Lung (tissue), 12 donors: ENCODE data around the gene OR8B8. TPM values are rescaled to one million over a fixed set of nuclear protein-coding genes. Genes with fewer than 3 reads are reported as not detected.

ENCODE experiments used
- ATAC-seq: fragments of 200-7000 bp; cut with Tn5 transposase; one replicate; pipeline ENCODE4 v1.9.1; 2020; ENCODE audit warnings: moderate number of reproducible peaks; ENCODE audit not compliant: insufficient read depth, low FRiP score
- DNase-seq, 3 donors: peaks; one replicate each; pipeline ENCODE4 v3.0.0-alpha.2; 2013 to 2017
- H3K27ac ChIP-seq, 2 donors: one replicate each; pipeline ENCODE4 v1.5.1; 2013; ENCODE audit warnings: mild to moderate bottlenecking in 2 of 2, moderate library complexity in 2 of 2, control low read depth in 1 of 2, inconsistent platforms in 1 of 2, low read depth in 1 of 2, low read length in 1 of 2
- H3K27me3 ChIP-seq, 3 donors: one replicate each; pipeline ENCODE4 v1.5.1; 2013; ENCODE audit warnings: low read length in 2 of 3; ENCODE audit not compliant: control insufficient read depth in 3 of 3, insufficient read depth in 3 of 3
- H3K36me3 ChIP-seq, 4 donors: one replicate each; pipeline ENCODE4 v1.5.1; 2013; ENCODE audit warnings: low read length in 4 of 4, mild to moderate bottlenecking in 1 of 4, moderate library complexity in 1 of 4; ENCODE audit not compliant: control insufficient read depth in 4 of 4, insufficient read depth in 4 of 4
- H3K4me1 ChIP-seq, 5 donors: one replicate each; pipeline ENCODE4 v1.5.1; 2013; ENCODE audit warnings: low read length in 5 of 5, mild to moderate bottlenecking in 2 of 5, moderate library complexity in 1 of 5; ENCODE audit not compliant: control insufficient read depth in 5 of 5, insufficient read depth in 5 of 5
- H3K4me3 ChIP-seq: one replicate; pipeline ENCODE4 v1.5.1; 2013; ENCODE audit warnings: mild to moderate bottlenecking, control low read depth, moderate library complexity
- H3K9ac ChIP-seq, 2 donors: one replicate each; pipeline ENCODE4 v1.5.1; 2013; ENCODE audit warnings: low read length in 2 of 2, control low read depth in 1 of 2; ENCODE audit not compliant: insufficient read depth in 1 of 2
- H3K9me3 ChIP-seq, 4 donors: one replicate each; pipeline ENCODE4 v1.5.1; 2013; ENCODE audit warnings: low read length in 3 of 4, mild to moderate bottlenecking in 1 of 4, moderate library complexity in 1 of 4; ENCODE audit not compliant: control insufficient read depth in 4 of 4, insufficient read depth in 3 of 4
- WGBS, 2 donors: extraction: QIAGEN DNeasy Blood & Tissue Kit; methylation state at CpG; one replicate each; pipeline ENCODE4 v1.1.7; 2013; 5-methylcytosine and 5-hydroxymethylcytosine counted together
- polyA plus RNA-seq, 2 donors: library from polyadenylated mRNA; stranded (reverse); fragments of 200-250 nt; gene quantifications; one replicate each; pipeline ENCODE4 v1.2.1, GENCODE V29; 2013
- total RNA-seq, 2 donors: library from RNA; depleted of rRNA in 1 of 2; stranded (reverse); fragments of >200 nt in 1 of 2; gene quantifications; one replicate each; pipeline ENCODE4 v1.2.1, GENCODE V29; 2014 to 2021
- TF ChIP-seq, protein P1 (sequence below): IDR thresholded peaks from 2 replicates; pipeline ENCODE4 v1.5.1; 2012; ENCODE audit warnings: mild to moderate bottlenecking; ENCODE audit errors: control extremely low read depth, extremely low read depth
- donor health status: control.
- donor health status: control.
- donor health status: Bipolar disorder and iron deficiency.
- donor health status: healthy.
- donor health status: DM: yes; HTN: yes; CAD: no.

Gene OR8B8
- total and polyA plus RNA-seq, 4 donors, result not detected

GRCh38 chr11:124475265-124475664, 29.8 kb upstream of the OR8B8 start:
- TF ChIP-seq, protein P1, sequence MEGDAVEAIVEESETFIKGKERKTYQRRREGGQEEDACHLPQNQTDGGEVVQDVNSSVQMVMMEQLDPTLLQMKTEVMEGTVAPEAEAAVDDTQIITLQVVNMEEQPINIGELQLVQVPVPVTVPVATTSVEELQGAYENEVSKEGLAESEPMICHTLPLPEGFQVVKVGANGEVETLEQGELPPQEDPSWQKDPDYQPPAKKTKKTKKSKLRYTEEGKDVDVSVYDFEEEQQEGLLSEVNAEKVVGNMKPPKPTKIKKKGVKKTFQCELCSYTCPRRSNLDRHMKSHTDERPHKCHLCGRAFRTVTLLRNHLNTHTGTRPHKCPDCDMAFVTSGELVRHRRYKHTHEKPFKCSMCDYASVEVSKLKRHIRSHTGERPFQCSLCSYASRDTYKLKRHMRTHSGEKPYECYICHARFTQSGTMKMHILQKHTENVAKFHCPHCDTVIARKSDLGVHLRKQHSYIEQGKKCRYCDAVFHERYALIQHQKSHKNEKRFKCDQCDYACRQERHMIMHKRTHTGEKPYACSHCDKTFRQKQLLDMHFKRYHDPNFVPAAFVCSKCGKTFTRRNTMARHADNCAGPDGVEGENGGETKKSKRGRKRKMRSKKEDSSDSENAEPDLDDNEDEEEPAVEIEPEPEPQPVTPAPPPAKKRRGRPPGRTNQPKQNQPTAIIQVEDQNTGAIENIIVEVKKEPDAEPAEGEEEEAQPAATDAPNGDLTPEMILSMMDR, result no peak

DNA sequence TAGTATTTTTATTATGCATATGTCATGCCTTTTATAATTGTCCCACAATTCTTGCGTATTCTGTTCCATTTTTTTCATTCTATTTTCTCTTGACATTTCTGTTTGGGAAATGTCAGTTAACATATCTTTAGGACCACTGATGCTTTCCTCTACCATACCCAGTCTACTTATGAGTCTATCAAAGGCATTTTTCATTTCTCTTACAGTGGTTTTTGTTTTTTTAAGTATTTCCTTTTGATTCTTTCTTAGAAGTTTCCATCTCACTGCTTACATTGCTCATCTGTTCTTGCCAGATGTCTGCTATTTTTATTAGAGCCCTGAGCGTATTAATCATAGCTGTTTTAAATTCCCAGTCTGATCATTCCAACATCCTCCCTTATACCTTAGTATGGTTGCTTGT, 29.3 kb upstream of the OR8B8 start:
- no peak for DNase-seq
- 92% methylated on average over 2 of the region's 2 CpGs for WGBS, 2 donors
- Histone ChIP-seq H3K4me3 (no peak overlapping the region), H3K27me3 (no peaks in the 10 kb centered on the region), H3K9ac (no peak overlapping the region), H3K27ac (no peak overlapping the region), H3K36me3 (no peaks in the 10 kb centered on the region), H3K9me3 (no peaks in the 10 kb centered on the region), H3K4me1 (peaks cover 0 to 3% (median 0%) of the 10 kb centered on the region in 5 donors)
- no peak for ATAC-seq
- TF ChIP-seq, protein P1, result no peak

More at GRCh38 chr11:124475265-124475664, 29.8 kb upstream of the OR8B8 start:
- peaks cover 0 to 3% (median 0%) of the 10 kb centered on the region in 5 donors for H3K4me1 ChIP-seq
- H3K9ac ChIP-seq, result no peak overlapping the region
- 77 to 78% methylated on average over 2 of the region's 2 CpGs for WGBS, 2 donors
- DNase-seq (no peak), ATAC-seq (no peak)
- H3K9me3 ChIP-seq, result no peaks in the 10 kb centered on the region
- H3K4me3 ChIP-seq, result no peak overlapping the region
- H3K27ac ChIP-seq, result no peak overlapping the region
- no peaks in the 10 kb centered on the region for H3K36me3 ChIP-seq
- no peaks in the 10 kb centered on the region for H3K27me3 ChIP-seq

GRCh38 chr11:124474079-124474478, 28.6 kb upstream of the OR8B8 start:
- ATAC-seq (no peak), DNase-seq (no peak)
- 76 to 82% methylated on average over 1 of the region's 1 CpG for WGBS, 2 donors
- TF ChIP-seq, protein P1, result no peak
- no peaks in the 10 kb centered on the region for H3K27me3 ChIP-seq
- H3K36me3 ChIP-seq, result no peaks in the 10 kb centered on the region
- H3K9me3 ChIP-seq, result no peaks in the 10 kb centered on the region
- H3K4me3 ChIP-seq, result no peak overlapping the region
- no peak overlapping the region for H3K9ac ChIP-seq
- H3K27ac ChIP-seq, result no peak overlapping the region
- peaks cover 0 to 3% (median 0%) of the 10 kb centered on the region in 5 donors for H3K4me1 ChIP-seq

DNA sequence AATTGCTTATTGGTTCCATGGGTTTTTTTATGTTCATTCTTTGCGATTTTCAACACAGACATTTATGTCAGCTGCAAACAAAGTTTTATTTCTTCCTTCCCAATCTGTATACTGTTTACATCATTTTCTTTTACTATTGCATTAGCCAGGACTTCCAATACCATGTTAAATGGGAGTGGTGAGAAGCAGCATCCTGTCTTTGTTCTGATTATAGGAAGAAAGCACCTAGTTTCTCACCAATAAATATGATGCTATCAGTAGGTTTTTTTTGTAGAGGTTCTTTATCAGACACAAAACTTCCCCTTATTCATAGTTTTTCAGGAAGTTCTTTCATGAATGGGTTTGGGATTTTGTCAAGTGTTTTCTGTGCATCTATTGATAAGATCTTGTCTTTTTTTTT, 28.0 kb upstream of the OR8B8 start:
- no peak overlapping the region for H3K9ac ChIP-seq
- no peak overlapping the region for H3K4me3 ChIP-seq
- peaks cover 0 to 3% (median 0%) of the 10 kb centered on the region in 5 donors for H3K4me1 ChIP-seq
- WGBS, 2 donors, result 41 to 56% methylated on average over 1 of the region's 1 CpG
- ATAC-seq (no peak), DNase-seq (no peak)
- no peak overlapping the region for H3K27ac ChIP-seq
- H3K9me3 ChIP-seq, result no peaks in the 10 kb centered on the region
- TF ChIP-seq, protein P1, result no peak
- H3K36me3 ChIP-seq, result no peaks in the 10 kb centered on the region
- H3K27me3 ChIP-seq, result no peaks in the 10 kb centered on the region
